ENCODE results near the gene ECEL1.

Gene ECEL1

GRCh38 chr2:232495292-232495691 lies 7.7 kb upstream of the ECEL1 start:
- no peak for DNase-seq

- DNase-seq: no peak
These were observed 6.9 kb upstream of the ECEL1 start for GRCh38 chr2:232494542-232494941.

- no peak for DNase-seq
These were observed 6.3 kb upstream of the ECEL1 start for GRCh38 chr2:232493701-232494474.

- no peak for DNase-seq
These were observed 5.5 kb upstream of the ECEL1 start for GRCh38 chr2:232492963-232493700.

- no peak for DNase-seq
These were observed 4.7 kb upstream of the ECEL1 start for GRCh38 chr2:232492236-232492848.

- DNase-seq: no peak
These were observed 3.6 kb upstream of the ECEL1 start for GRCh38 chr2:232491139-232491780.

GRCh38 chr2:232490221-232491138 lies 2.8 kb upstream of the ECEL1 start:
- no peak for DNase-seq

GRCh38 chr2:232489516-232490220 lies 2.0 kb upstream of the ECEL1 start:
- DNase-seq: no peak

GRCh38 chr2:232488721-232489300 lies 1.2 kb upstream of the ECEL1 start:
- no peak for DNase-seq

GRCh38 chr2:232488097-232488711 lies 570 bp upstream of the ECEL1 start:
- DNase-seq: no peak

- no peak for DNase-seq
These were observed 863 bp downstream of the ECEL1 start for GRCh38 chr2:232486558-232487384.

- no peak for DNase-seq
These were observed 1.7 kb downstream of the ECEL1 start for GRCh38 chr2:232485757-232486557.

GRCh38 chr2:232485348-232485756 lies 2.3 kb downstream of the ECEL1 start:
- no peak for DNase-seq

GRCh38 chr2:232484628-232485347 lies 2.8 kb downstream of the ECEL1 start:
- no peak for DNase-seq

- no peak for DNase-seq
These were observed 3.6 kb downstream of the ECEL1 start for GRCh38 chr2:232483923-232484627.

- DNase-seq: no peak
These were observed 4.2 kb downstream of the ECEL1 start for GRCh38 chr2:232483311-232483922.
